KMS-11 (cell line): Measurements from ENCODE around the gene PSTK.

Experiments used
- H2AFZ ChIP-seq: fragments of 200-600 bp; sonication (generic); 2 replicates; pipeline ENCODE4 v1.6.1; 2016; ENCODE audit warnings: antibody characterized with exemption, mixed run types, low read depth
- H3K27ac ChIP-seq: fragments of 200-600 bp; sonication (generic); 2 replicates; pipeline ENCODE4 v1.6.1; 2016; ENCODE audit warnings: mild to moderate bottlenecking, mixed run types
- H3K27me3 ChIP-seq: fragments of 200-600 bp; sonication (generic); 2 replicates; pipeline ENCODE4 v1.6.1; 2017; ENCODE audit warnings: mild to moderate bottlenecking, low read depth, mixed run types, moderate library complexity; ENCODE audit not compliant: insufficient read depth
- H3K36me3 ChIP-seq: fragments of 200-600 bp; sonication (generic); 2 replicates; pipeline ENCODE4 v1.6.1; 2017; ENCODE audit warnings: mild to moderate bottlenecking, mixed run types; ENCODE audit not compliant: insufficient read depth
- H3K4me1 ChIP-seq: fragments of 200-600 bp; sonication (generic); 2 replicates; pipeline ENCODE4 v1.6.1; 2016; ENCODE audit warnings: mild to moderate bottlenecking, low read depth, mixed run types; ENCODE audit not compliant: poor library complexity, severe bottlenecking
- H3K4me2 ChIP-seq: fragments of 200-600 bp; sonication (generic); 2 replicates; pipeline ENCODE4 v1.7.0; 2016; ENCODE audit warnings: mild to moderate bottlenecking, mixed run types
- H3K4me3 ChIP-seq: fragments of 200-600 bp; sonication (generic); IDR thresholded peaks from 2 replicates; pipeline ENCODE4 v1.6.1; 2017; ENCODE audit warnings: low read depth, low read length, mixed read lengths; ENCODE audit not compliant: insufficient read depth
- H3K79me2 ChIP-seq: fragments of 200-600 bp; sonication (generic); 2 replicates; pipeline ENCODE4 v1.6.1; 2016; ENCODE audit warnings: low read depth, mixed run types; ENCODE audit not compliant: insufficient read depth
- H3K9ac ChIP-seq: fragments of 200-600 bp; sonication (generic); 2 replicates; pipeline ENCODE4 v1.6.1; 2016; ENCODE audit warnings: mild to moderate bottlenecking, mixed run types
- H4K20me1 ChIP-seq: fragments of 200-600 bp; sonication (generic); 2 replicates; pipeline ENCODE4 v1.6.1; 2016; ENCODE audit warnings: mild to moderate bottlenecking, mixed run types; ENCODE audit not compliant: insufficient read depth
- CTCF ChIP-seq: fragments of 200-600 bp; sonication (generic); conservative IDR thresholded peaks from 2 replicates; pipeline ENCODE4 v1.6.1; 2017; ENCODE audit warnings: low read depth, mild to moderate bottlenecking, antibody characterized with exemption, low read length, moderate library complexity, mixed read lengths

Gene PSTK

GRCh38 chr10:122957474-122957873, 22.7 kb upstream of the PSTK start:
- Histone ChIP-seq H3K4me2 (no peak overlapping the region), H3K4me3 (no peak overlapping the region), H3K36me3 (no peaks in the 10 kb centered on the region), H2AFZ (no peak overlapping the region), H3K9ac (no peak overlapping the region), H3K27ac (no peak overlapping the region), H4K20me1 (no peaks in the 10 kb centered on the region), H3K4me1 (peaks cover 9% of the 10 kb centered on the region), H3K27me3 (no peaks in the 10 kb centered on the region), H3K79me2 (peaks cover 5% of the 10 kb centered on the region; the same call in 1 of the 2 replicates)
- no peak for TF ChIP-seq CTCF

DNA sequence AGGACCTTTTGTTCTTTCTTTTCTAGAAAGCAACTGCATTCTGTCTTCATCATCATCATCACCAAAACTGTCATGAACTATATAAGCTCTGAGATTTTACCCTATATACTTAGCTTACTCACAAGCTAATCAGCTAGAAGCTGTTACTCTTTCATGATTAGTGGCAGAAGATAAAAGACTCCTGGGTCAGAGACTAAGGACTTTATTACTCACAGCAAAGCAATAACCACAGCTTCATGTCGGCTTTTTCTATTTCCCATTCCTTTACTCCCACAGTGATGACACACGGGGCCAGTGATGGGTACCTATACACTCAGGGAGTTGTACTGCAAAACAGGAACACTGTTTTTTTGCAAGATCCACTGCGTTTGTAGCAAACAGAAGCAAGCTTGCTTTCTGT, 17.8 kb upstream of the PSTK start:
- Histone ChIP-seq H3K36me3 (no peaks in the 10 kb centered on the region; the same call in 1 of the 2 replicates), H3K4me3 (no peak overlapping the region), H3K4me1 (no peaks in the 10 kb centered on the region), H3K4me2 (no peak overlapping the region), H2AFZ (no peak overlapping the region), H3K27me3 (no peaks in the 10 kb centered on the region), H3K79me2 (no peaks in the 10 kb centered on the region), H4K20me1 (no peaks in the 10 kb centered on the region), H3K27ac (no peak overlapping the region), H3K9ac (no peak overlapping the region)
- TF ChIP-seq CTCF = no peak

- no peak overlapping the region for H3K9ac ChIP-seq
- no peak overlapping the region for H3K27ac ChIP-seq
- H3K4me3 ChIP-seq = no peak overlapping the region
- no peaks in the 10 kb centered on the region for H3K79me2 ChIP-seq
- H4K20me1 ChIP-seq = no peaks in the 10 kb centered on the region
- H3K27me3 ChIP-seq = no peaks in the 10 kb centered on the region
- H3K4me2 ChIP-seq = no peak overlapping the region
- no peaks in the 10 kb centered on the region for H3K4me1 ChIP-seq
- H3K36me3 ChIP-seq = no peaks in the 10 kb centered on the region; the same call in 1 of the 2 replicates
- no peak for TF ChIP-seq CTCF
- no peak overlapping the region for H2AFZ ChIP-seq
These were observed 13.3 kb upstream of the PSTK start for GRCh38 chr10:122966879-122967278.

DNA sequence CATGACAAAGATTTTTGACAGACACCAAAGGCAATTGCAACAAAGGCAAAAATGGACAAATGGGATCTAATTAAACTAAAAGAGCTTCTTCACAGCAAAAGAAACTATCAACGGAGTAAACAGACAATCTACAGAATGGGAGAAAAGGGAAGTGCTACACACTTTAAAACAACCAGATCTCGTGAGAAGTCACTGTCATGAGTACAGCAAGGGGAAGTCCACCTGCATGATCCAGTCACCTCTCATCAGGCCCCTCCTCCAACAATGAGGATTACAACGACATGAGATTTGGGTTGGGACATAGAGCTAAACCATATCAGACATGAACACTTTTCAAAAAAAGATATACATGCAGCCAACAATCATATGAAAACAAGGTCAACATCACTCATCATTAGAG, 11.5 kb upstream of the PSTK start:
- TF ChIP-seq CTCF = no peak

More for the DNA sequence above, 11.5 kb upstream of the PSTK start:
- Histone ChIP-seq H3K27ac (no peak overlapping the region), H2AFZ (no peak overlapping the region), H3K27me3 (no peaks in the 10 kb centered on the region), H3K79me2 (no peaks in the 10 kb centered on the region), H3K4me3 (no peak overlapping the region), H3K36me3 (no peaks in the 10 kb centered on the region), H3K9ac (no peak overlapping the region), H3K4me2 (no peak overlapping the region), H4K20me1 (no peaks in the 10 kb centered on the region), H3K4me1 (no peaks in the 10 kb centered on the region)
